ENCODE measurements around the gene MRPL24. TPM values are rescaled to one million over a fixed set of nuclear protein-coding genes. Genes with fewer than 3 reads are reported as not detected.
A peak's percentile ranks its signal among the peaks of the same experiment; 100 is the strongest.

MRPL24 gene
- total and polyA plus RNA-seq, 2 of the 13 experiments (the other 11 are each of a cell fraction or from before 2014, with no cell fraction given): 38.1 to 42.9 TPM

DNA sequence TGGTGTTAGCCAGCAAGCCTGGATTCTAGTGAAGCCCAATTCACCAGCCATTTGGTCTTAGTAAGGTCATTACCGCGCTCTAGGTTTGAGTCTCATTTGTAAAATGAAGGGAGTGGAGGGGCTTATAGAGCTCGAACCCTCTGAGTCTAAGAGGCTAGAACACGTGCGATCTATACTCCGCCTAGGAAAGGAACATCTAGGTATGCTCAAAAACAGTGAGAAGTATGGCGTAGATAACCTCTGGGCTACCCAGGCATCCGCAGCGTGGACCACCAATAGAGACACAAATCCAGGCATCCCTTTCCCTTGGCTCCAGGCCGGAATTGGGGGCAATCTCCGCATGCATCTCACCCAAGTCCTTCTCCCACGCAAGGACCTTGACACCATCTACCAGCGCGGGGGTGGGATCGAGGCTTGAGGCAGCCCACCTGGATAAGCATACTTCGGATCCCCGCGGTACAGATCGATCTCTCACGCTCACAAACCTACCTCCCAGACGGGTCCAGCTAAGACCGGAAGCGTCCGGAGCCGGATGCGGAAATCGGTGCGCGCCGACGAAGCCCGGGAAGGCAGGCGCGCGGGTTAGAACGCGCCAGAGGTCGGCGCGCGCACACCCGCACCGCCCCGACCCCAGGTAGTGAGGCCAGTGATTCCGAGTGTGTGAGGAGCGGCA is 12.8 kb downstream of the MRPL24 start, which contains the start of gene METTL25B (continued):
- TF ChIP-seq, protein P1, sequence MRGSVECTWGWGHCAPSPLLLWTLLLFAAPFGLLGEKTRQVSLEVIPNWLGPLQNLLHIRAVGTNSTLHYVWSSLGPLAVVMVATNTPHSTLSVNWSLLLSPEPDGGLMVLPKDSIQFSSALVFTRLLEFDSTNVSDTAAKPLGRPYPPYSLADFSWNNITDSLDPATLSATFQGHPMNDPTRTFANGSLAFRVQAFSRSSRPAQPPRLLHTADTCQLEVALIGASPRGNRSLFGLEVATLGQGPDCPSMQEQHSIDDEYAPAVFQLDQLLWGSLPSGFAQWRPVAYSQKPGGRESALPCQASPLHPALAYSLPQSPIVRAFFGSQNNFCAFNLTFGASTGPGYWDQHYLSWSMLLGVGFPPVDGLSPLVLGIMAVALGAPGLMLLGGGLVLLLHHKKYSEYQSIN (CRISPR knock-in tag; IDR thresholded peaks at IDR 0.05; ENCODE audit: borderline replicate concordance): no peak
- TF ChIP-seq PRMT3 (CRISPR knock-in tag; IDR thresholded peaks at IDR 0.05; ENCODE audit: borderline replicate concordance, low read depth): no peak
- no peak for TF ChIP-seq MBNL3 (CRISPR knock-in tag; conservative IDR thresholded peaks at IDR 0.05)
- TF ChIP-seq ZNF644 (CRISPR knock-in tag; IDR thresholded peaks at IDR 0.05; ENCODE audit: low read depth): no peak
- TF ChIP-seq IRF2 (CRISPR knock-in tag; IDR thresholded peaks at IDR 0.05): 0 out of 2 replicates have a peak, but pooled peaks have one; percentile 22
- no peak for TF ChIP-seq HNRNPK (IDR thresholded peaks at IDR 0.05; ENCODE audit: low read depth, low read length, poor library complexity, severe bottlenecking)
- no peak for TF ChIP-seq ATF1 (CRISPR knock-in tag; IDR thresholded peaks at IDR 0.05)
- TF ChIP-seq, protein P2, sequence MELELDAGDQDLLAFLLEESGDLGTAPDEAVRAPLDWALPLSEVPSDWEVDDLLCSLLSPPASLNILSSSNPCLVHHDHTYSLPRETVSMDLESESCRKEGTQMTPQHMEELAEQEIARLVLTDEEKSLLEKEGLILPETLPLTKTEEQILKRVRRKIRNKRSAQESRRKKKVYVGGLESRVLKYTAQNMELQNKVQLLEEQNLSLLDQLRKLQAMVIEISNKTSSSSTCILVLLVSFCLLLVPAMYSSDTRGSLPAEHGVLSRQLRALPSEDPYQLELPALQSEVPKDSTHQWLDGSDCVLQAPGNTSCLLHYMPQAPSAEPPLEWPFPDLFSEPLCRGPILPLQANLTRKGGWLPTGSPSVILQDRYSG (CRISPR knock-in tag; IDR thresholded peaks at IDR 0.05): no peak
- no peak for TF ChIP-seq NFATC3 (CRISPR knock-in tag; IDR thresholded peaks at IDR 0.05)
- TF ChIP-seq MAF1 (CRISPR knock-in tag; IDR thresholded peaks at IDR 0.05; ENCODE audit: borderline replicate concordance): no peak
- TF ChIP-seq ISX (CRISPR knock-in tag; conservative IDR thresholded peaks at IDR 0.05): no peak
- no peak for TF ChIP-seq NFIB (CRISPR knock-in tag; IDR thresholded peaks at IDR 0.05; ENCODE audit: borderline replicate concordance)
- TF ChIP-seq ZNF75D (CRISPR knock-in tag; IDR thresholded peaks at IDR 0.05; ENCODE audit: borderline replicate concordance): no peak
- TF ChIP-seq ZNF3 (CRISPR knock-in tag; IDR thresholded peaks at IDR 0.05): no peak
- no peak for TF ChIP-seq KAT7 (CRISPR knock-in tag; IDR thresholded peaks at IDR 0.05; ENCODE audit: borderline replicate concordance)
- TF ChIP-seq PHF8 (CRISPR knock-in tag; IDR thresholded peaks at IDR 0.05): peak; percentile 89
- TF ChIP-seq DR1 (CRISPR knock-in tag; IDR thresholded peaks at IDR 0.05): no peak
- TF ChIP-seq MZF1 (CRISPR knock-in tag; IDR thresholded peaks at IDR 0.05; ENCODE audit: borderline replicate concordance): no peak
- TF ChIP-seq ZNF10 (CRISPR knock-in tag; IDR thresholded peaks at IDR 0.05; ENCODE audit: borderline replicate concordance, low read depth): no peak
- no peak for TF ChIP-seq ZNF615 (CRISPR knock-in tag; IDR thresholded peaks at IDR 0.05; ENCODE audit: borderline replicate concordance)
- TF ChIP-seq ZNF547 (CRISPR knock-in tag; IDR thresholded peaks at IDR 0.05): no peak; the same call in 1 of the 2 replicates
- TF ChIP-seq ZNF775 (CRISPR knock-in tag; IDR thresholded peaks at IDR 0.05; ENCODE audit: borderline replicate concordance): no peak
- TF ChIP-seq, protein P3, sequence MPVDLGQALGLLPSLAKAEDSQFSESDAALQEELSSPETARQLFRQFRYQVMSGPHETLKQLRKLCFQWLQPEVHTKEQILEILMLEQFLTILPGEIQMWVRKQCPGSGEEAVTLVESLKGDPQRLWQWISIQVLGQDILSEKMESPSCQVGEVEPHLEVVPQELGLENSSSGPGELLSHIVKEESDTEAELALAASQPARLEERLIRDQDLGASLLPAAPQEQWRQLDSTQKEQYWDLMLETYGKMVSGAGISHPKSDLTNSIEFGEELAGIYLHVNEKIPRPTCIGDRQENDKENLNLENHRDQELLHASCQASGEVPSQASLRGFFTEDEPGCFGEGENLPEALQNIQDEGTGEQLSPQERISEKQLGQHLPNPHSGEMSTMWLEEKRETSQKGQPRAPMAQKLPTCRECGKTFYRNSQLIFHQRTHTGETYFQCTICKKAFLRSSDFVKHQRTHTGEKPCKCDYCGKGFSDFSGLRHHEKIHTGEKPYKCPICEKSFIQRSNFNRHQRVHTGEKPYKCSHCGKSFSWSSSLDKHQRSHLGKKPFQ (CRISPR knock-in tag; IDR thresholded peaks at IDR 0.05; ENCODE audit: insufficient replicate concordance): no peak
- no peak for TF ChIP-seq ZNF136 (CRISPR knock-in tag; IDR thresholded peaks at IDR 0.05; ENCODE audit: low read depth)
- TF ChIP-seq ZNF224 (CRISPR knock-in tag; IDR thresholded peaks at IDR 0.05): peak; percentile 23; the same call in 1 of the 2 replicates
- TF ChIP-seq SIX1 (CRISPR knock-in tag; IDR thresholded peaks at IDR 0.05; ENCODE audit: borderline replicate concordance): no peak
- no peak for TF ChIP-seq SMARCE1 (IDR thresholded peaks at IDR 0.05; ENCODE audit: borderline replicate concordance)
- TF ChIP-seq ARID2 (CRISPR knock-in tag; IDR thresholded peaks at IDR 0.05; ENCODE audit: borderline replicate concordance): no peak
- no peak for TF ChIP-seq ZNF841 (CRISPR knock-in tag; IDR thresholded peaks at IDR 0.05; ENCODE audit: borderline replicate concordance)

All from HepG2 (cell line).